ENCODE results near the gene C2CD2.

- TF ChIP-seq CTCF (IDR thresholded peaks at IDR 0.05; ENCODE audit: poor library complexity) = no peak
- no peak for TF ChIP-seq EZH2 (IDR thresholded peaks at IDR 0.05; ENCODE audit: borderline replicate concordance)
- TF ChIP-seq EZH2phosphoT487 (IDR thresholded peaks at IDR 0.05; ENCODE audit: low read depth, severe bottlenecking, unreplicated experiment) = no peak
Measured at GRCh38 chr21:42001781-42002180, 48.0 kb upstream of the C2CD2 start.
